PC-3 (cell line): ENCODE data around the gene ULBP3. TPM values are rescaled to one million over a fixed set of nuclear protein-coding genes. Genes with fewer than 3 reads are reported as not detected.

Source experiments
- ATAC-seq: fragments of 200-7000 bp; cut with Tn5 transposase; 2 replicates; pipeline ENCODE4 v1.9.1; 2020; ENCODE audit warnings: mild to moderate bottlenecking, moderate library complexity
- BruUV-seq: library from RNA; stranded (reverse); fragments of 400-500 nt; replicated peaks from 2 replicates; lab custom pipeline; 2021; lab: Mats Ljungman, UMichigan
- CTCF ChIA-PET: fragments of 300-600 bp; sonication (Branson Sonifier 250); formaldehyde crosslinking; loops from one replicate; lab custom pipeline; 2022; ENCODE audit warnings: antibody characterized with exemption; lab: Charles Lee
- POLR2A ChIA-PET: fragments of 300-600 bp; sonication (Branson Sonifier 250); formaldehyde crosslinking; loops from one replicate; lab custom pipeline; 2022; ENCODE audit warnings: antibody characterized with exemption; ENCODE audit not compliant: unreplicated experiment; lab: Charles Lee
- DNase-seq: peaks from one replicate; pipeline ENCODE4 v3.0.0-alpha.2; 2015
- H2AFZ ChIP-seq: fragments of 300-600 bp; sonication (generic); 2 replicates; pipeline ENCODE4 v1.6.0; 2016; ENCODE audit warnings: antibody characterized with exemption, low read length
- H3F3A ChIP-seq: fragments of 300-600 bp; sonication (generic); one replicate; pipeline ENCODE4 v1.6.0; 2017; ENCODE audit warnings: antibody characterized with exemption, low read length, control low read depth, mild to moderate bottlenecking; ENCODE audit not compliant: unreplicated experiment
- H3K27ac ChIP-seq: fragments of 300-600 bp; sonication (generic); 2 replicates; pipeline ENCODE4 v1.5.1; 2016; ENCODE audit warnings: mild to moderate bottlenecking, low read length
- H3K27me3 ChIP-seq: fragments of 300-600 bp; sonication (generic); 2 replicates; pipeline ENCODE4 v1.6.1; 2016; ENCODE audit warnings: low read length, mixed read lengths
- H3K36me3 ChIP-seq: fragments of 300-600 bp; sonication (generic); 2 replicates; pipeline ENCODE4 v1.6.1; 2016; ENCODE audit warnings: low read depth, mixed run types, low read length, mixed read lengths
- H3K4me1 ChIP-seq: fragments of 300-600 bp; sonication (generic); 2 replicates; pipeline ENCODE4 v1.5.1; 2016; ENCODE audit warnings: low read length; ENCODE audit not compliant: insufficient read depth
- H3K4me2 ChIP-seq: fragments of 300-600 bp; sonication (generic); 2 replicates; pipeline ENCODE4 v1.6.0; 2016; ENCODE audit warnings: low read length
- H3K4me3 ChIP-seq: fragments of 300-600 bp; sonication (generic); 2 replicates; pipeline ENCODE4 v1.5.1; 2016; ENCODE audit warnings: mild to moderate bottlenecking, low read length, mixed read lengths
- H3K79me2 ChIP-seq: fragments of 300-600 bp; sonication (generic); 2 replicates; pipeline ENCODE4 v1.6.1; 2017; ENCODE audit warnings: low read length, mixed read lengths
- H3K9ac ChIP-seq: fragments of 300-600 bp; sonication (generic); 2 replicates; pipeline ENCODE4 v1.6.0; 2016; ENCODE audit warnings: mild to moderate bottlenecking, low read length
- H3K9me2 ChIP-seq: fragments of 300-600 bp; sonication (generic); replicated peaks from 2 replicates; pipeline ENCODE4 v1.6.1; 2016; ENCODE audit warnings: mixed run types, low read length, mixed read lengths
- H3K9me3 ChIP-seq: fragments of 300-600 bp; sonication (generic); 2 replicates; pipeline ENCODE4 v1.6.1; 2016; ENCODE audit warnings: low read length, mixed read lengths
- H4K20me1 ChIP-seq: fragments of 300-600 bp; sonication (generic); 2 replicates; pipeline ENCODE4 v1.6.1; 2016; ENCODE audit warnings: low read length, mixed read lengths
- EZH2 ChIP-seq: fragments of 300-600 bp; sonication (generic); IDR thresholded peaks from one replicate; pipeline ENCODE4 v1.6.1; 2017; ENCODE audit warnings: antibody characterized with exemption, mild to moderate bottlenecking, low read length; ENCODE audit not compliant: unreplicated experiment
- EZH2phosphoT487 ChIP-seq: fragments of 300-600 bp; sonication (generic); IDR thresholded peaks from 2 replicates; pipeline ENCODE4 v1.6.1; 2018; ENCODE audit warnings: mild to moderate bottlenecking, antibody characterized with exemption, low read length, borderline replicate concordance
- intact Hi-C: fragments of 100-400 bp; cut with micrococcal nuclease; formaldehyde crosslinking; loops from 2 replicates; pipeline ENCODE4 v1.9.0; 2023
- total RNA-seq: library from RNA; depleted of rRNA; stranded (reverse); fragments of >200 nt; gene quantifications from 2 replicates; pipeline ENCODE4 v1.2.3, GENCODE V29; 2014
- TF ChIP-seq, protein P1 (sequence below): fragments of 300-600 bp; sonication (generic); conservative IDR thresholded peaks from 2 replicates; pipeline ENCODE4 v1.5.1; 2017; ENCODE audit warnings: antibody characterized with exemption, low read depth, mild to moderate bottlenecking, low read length

ULBP3 gene
- total RNA-seq, 1 experiment from 2014 or later, result 20.5 TPM

DNA sequence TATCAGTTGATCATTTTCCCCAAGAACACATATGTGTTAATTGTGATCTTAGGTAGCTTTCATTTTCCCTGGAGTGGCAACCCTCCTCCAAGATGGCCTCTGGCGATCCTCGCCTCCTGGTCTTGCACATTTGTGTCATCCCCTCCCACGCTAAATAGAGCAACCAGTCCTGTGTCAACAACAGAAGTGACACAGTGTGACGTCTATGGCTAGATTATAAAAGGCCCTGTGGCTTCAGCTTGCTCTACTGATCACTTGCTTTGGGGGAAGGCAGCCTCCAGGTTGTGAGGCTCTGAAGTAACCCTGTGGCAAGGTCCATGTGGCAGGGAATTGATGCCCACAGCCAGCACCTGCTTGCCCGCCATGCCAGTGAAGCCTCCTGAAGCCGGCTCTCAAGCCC, 43.3 kb upstream of the ULBP3 start:
- Histone ChIP-seq H3K4me1 (no peaks in the 10 kb centered on the region), H3K36me3 (no peaks in the 10 kb centered on the region), H3K9me3 (no peaks in the 10 kb centered on the region), H3K4me2 (no peak overlapping the region), H3K27me3 (no peaks in the 10 kb centered on the region), H3K4me3 (no peak overlapping the region), H2AFZ (no peak overlapping the region), H4K20me1 (no peaks in the 10 kb centered on the region), H3K27ac (no peak overlapping the region), H3F3A (no peaks in the 10 kb centered on the region), H3K9me2 (no peaks in the 10 kb centered on the region), H3K79me2 (no peaks in the 10 kb centered on the region), H3K9ac (no peak overlapping the region)
- TF ChIP-seq EZH2phosphoT487 (no peak), EZH2 (no peak)
- TF ChIP-seq, protein P1, sequence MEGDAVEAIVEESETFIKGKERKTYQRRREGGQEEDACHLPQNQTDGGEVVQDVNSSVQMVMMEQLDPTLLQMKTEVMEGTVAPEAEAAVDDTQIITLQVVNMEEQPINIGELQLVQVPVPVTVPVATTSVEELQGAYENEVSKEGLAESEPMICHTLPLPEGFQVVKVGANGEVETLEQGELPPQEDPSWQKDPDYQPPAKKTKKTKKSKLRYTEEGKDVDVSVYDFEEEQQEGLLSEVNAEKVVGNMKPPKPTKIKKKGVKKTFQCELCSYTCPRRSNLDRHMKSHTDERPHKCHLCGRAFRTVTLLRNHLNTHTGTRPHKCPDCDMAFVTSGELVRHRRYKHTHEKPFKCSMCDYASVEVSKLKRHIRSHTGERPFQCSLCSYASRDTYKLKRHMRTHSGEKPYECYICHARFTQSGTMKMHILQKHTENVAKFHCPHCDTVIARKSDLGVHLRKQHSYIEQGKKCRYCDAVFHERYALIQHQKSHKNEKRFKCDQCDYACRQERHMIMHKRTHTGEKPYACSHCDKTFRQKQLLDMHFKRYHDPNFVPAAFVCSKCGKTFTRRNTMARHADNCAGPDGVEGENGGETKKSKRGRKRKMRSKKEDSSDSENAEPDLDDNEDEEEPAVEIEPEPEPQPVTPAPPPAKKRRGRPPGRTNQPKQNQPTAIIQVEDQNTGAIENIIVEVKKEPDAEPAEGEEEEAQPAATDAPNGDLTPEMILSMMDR, result no peak
- intact Hi-C loops, result no loop called here
- ChIA-PET CTCF (no interaction called here), POLR2A (no interaction called here)
- ATAC-seq, result no peak
- DNase-seq, result no peak
- no TSS peak for BruUV-seq

GRCh38 chr6:150102750-150103270, 33.9 kb upstream of the ULBP3 start:
- no peaks in the 10 kb centered on the region for H3K9me2 ChIP-seq
- 0 out of 2 replicates have a peak, but pooled peaks cover 8% of the 10 kb centered on the region for H3K27me3 ChIP-seq
- no peak for DNase-seq
- no peaks in the 10 kb centered on the region for H3K36me3 ChIP-seq
- no peak overlapping the region for H3K9ac ChIP-seq
- no peak overlapping the region for H3K4me3 ChIP-seq
- ATAC-seq, result no peak
- H3K27ac ChIP-seq, result no peak overlapping the region
- no peak overlapping the region for H3K4me2 ChIP-seq
- no peak overlapping the region for H2AFZ ChIP-seq
- no peaks in the 10 kb centered on the region for H3F3A ChIP-seq
- no peaks in the 10 kb centered on the region for H3K9me3 ChIP-seq
- no peaks in the 10 kb centered on the region for H3K79me2 ChIP-seq
- no TSS peak for BruUV-seq
- CTCF ChIA-PET, result no interaction called here
- H3K4me1 ChIP-seq, result no peaks in the 10 kb centered on the region
- POLR2A ChIA-PET, result interaction anchor here (0.9 kb wide), 1 partner anchor 560 kb away, joined by 4 read pairs; no protein-coding TSS in a partner anchor
- TF ChIP-seq EZH2 (no peak), EZH2phosphoT487 (no peak)
- TF ChIP-seq, protein P1, result no peak
- intact Hi-C loops, result no loop called here
- no peaks in the 10 kb centered on the region for H4K20me1 ChIP-seq

GRCh38 chr6:150100745-150101144, 31.8 kb upstream of the ULBP3 start:
- intact Hi-C loops, result no loop called here
- ATAC-seq (no peak), DNase-seq (no peak)
- TF ChIP-seq, protein P1, result no peak
- TF ChIP-seq EZH2 (no peak), EZH2phosphoT487 (no peak)
- Histone ChIP-seq H3K9me2 (no peaks in the 10 kb centered on the region), H3K36me3 (no peaks in the 10 kb centered on the region), H3K27me3 (0 out of 2 replicates have a peak, but pooled peaks cover 14% of the 10 kb centered on the region), H3K4me2 (no peak overlapping the region), H3K79me2 (no peaks in the 10 kb centered on the region), H3K4me3 (no peak overlapping the region), H3F3A (no peaks in the 10 kb centered on the region), H4K20me1 (no peaks in the 10 kb centered on the region), H2AFZ (no peak overlapping the region), H3K9me3 (no peaks in the 10 kb centered on the region), H3K4me1 (no peaks in the 10 kb centered on the region), H3K27ac (no peak overlapping the region), H3K9ac (no peak overlapping the region)
- POLR2A ChIA-PET, result no interaction called here
- no TSS peak for BruUV-seq
- CTCF ChIA-PET, result no interaction called here
